HG03060 (cell line): ENCODE measurements around the gene TTLL10.

Experiments
- ATAC-seq: cut with Tn5 transposase; IDR thresholded peaks from one replicate; pipeline ENCODE4 v1.9.1; 2021; ENCODE audit warnings: low read depth, moderate number of reproducible peaks; ENCODE audit not compliant: unreplicated experiment

Gene TTLL10

GRCh38 chr1:1157426-1157913, 16.2 kb upstream of the TTLL10 start:
- ATAC-seq: no peak

DNA sequence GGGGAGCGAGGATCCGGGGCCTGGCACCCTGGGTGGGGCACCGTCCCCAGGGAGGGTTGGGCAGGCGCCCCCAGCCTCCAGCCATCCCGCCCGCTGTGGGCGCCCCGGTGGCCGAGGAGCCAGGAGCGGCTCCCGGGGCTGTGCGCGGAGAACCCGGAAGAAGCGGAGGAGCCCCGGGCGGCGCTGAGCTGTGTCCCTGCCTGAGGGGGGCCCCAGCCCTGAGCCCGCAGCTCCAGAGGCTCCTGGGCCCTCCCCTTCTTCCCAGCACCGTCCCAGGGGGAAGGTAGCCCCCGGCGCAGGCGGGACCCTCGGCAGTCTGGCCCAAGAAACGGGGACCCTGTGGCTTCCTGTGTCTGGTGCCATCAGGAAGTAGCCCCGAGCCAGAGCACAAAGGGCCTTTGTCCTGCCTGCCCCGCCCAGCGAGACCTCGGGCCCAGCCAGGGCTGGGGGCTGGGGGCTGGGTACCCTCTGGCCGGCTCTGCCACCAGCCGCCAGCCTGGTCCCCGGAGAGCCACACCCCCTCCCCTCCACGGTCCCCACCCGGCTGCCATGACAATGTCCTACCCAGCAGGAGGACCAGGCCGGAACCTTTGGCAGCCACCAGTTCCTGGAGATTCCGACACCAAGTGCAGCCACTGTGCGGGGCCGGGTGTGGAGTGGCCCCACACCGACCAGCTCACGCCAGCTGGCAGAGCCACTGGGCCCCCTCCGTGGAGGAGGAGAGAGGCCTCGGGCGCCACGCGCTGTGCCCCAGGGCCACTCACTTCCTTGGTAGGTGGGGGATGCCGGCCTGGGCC, 15.6 kb upstream of the TTLL10 start:
- no peak for ATAC-seq

DNA sequence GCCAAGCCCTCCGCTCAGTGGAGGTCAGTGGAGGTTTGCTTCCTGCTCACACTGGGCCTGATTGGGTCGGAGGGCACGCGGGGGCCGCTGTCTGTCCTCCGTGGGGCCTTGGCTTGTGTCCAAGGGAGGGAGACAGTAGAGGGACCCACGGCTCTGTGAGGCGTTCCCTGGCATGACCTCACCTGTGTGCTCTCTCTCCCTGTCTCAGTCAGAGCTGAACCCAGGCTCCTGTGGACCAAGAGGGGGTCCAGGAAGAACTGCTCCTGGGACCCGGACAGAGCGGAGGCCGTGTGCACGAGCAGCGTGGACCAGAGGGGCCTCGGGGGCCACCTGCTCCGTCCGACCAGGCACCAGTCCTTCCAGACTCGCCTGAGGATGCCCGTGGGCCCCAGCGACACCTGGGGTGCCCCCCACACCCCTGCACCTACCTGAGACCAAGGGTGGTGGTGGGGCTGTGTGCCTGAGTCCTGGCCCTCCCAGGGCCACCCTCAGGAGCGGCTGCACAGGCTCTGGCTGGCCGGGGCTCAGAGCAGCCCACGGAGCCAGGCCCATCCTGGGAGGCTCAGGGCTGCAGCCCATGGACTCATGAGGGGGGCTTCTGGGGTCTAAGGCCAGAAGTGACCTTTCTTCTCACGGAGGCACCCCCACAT, 13.3 kb upstream of the TTLL10 start:
- ATAC-seq: no peak

DNA sequence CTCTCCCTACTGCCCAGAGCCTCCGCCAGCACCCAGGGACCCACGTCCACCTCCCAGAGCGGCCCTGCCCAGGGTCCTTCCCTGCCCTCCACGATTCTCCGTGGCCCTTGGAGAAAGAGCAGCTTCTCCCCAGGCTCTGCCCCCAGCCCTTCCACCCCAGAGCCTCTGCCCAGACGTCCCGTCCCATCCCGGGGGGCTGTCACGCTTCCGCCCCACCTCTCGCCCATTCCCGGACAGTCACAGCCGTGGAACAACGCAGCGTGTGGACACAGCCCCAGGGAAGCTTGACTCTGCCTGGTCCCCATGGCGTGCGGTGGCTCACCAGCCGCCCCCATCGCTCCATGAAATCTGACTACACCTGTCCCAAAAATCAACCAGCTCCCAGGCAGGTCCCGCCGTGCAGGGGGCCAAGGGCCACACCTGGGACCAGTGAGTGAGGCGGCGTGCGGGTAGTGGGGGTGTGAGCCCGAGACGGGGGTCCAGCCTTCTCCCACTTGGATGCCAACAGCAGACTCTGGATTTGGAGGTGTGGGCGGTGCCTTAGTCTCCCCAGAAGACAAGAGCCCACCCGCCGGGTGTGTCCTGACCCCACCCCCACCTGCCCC, 12.5 kb upstream of the TTLL10 start:
- ATAC-seq: no peak

- ATAC-seq: no peak
Measured at GRCh38 chr1:1161683-1162079, 12.0 kb upstream of the TTLL10 start.

GRCh38 chr1:1162597-1163537, 10.8 kb upstream of the TTLL10 start:
- ATAC-seq: no peak

DNA sequence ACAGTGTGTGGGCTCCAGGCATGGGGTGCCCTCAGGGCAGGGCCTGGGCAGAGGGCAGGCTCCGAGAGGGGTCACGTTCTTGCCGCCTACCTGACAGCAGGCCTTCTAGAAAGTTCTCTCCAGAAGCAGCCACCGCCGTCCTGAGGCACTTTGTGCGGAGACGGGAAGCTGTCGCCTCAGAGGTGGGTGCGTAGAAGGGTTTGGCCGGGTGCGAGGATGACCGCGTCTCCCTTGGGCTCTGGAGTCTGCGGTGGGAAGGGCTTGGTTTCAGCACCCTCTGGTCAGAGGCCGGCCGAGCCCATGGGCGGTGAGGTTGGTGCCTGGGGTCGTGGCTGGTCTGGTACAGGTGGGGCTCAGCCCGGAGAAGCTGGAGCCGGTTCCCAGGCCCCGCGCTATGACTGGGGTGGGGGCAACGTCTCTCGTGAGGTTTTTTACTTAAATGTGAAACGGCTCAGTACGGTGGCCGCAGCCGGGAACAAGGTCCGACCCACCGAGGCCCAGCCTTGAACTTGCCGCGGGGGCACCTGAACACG, 10.1 kb upstream of the TTLL10 start:
- no peak for ATAC-seq

DNA sequence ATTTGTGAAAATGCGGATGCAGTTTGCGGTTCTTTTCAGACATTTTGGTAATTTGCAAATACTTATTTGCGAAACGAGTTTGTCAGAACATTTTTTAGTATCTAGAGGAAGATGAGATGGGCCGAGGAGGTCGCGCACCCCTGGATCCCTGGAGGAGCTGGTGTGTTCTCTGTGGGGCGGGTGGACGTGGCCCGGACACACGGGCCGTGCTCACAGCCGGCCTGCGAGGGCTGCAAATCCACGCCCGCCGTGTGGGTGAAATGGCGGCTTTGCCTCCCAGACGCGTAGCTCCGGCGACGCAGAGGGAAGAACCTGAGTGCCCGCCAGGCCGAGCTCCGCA, 9.3 kb upstream of the TTLL10 start:
- no peak for ATAC-seq

DNA sequence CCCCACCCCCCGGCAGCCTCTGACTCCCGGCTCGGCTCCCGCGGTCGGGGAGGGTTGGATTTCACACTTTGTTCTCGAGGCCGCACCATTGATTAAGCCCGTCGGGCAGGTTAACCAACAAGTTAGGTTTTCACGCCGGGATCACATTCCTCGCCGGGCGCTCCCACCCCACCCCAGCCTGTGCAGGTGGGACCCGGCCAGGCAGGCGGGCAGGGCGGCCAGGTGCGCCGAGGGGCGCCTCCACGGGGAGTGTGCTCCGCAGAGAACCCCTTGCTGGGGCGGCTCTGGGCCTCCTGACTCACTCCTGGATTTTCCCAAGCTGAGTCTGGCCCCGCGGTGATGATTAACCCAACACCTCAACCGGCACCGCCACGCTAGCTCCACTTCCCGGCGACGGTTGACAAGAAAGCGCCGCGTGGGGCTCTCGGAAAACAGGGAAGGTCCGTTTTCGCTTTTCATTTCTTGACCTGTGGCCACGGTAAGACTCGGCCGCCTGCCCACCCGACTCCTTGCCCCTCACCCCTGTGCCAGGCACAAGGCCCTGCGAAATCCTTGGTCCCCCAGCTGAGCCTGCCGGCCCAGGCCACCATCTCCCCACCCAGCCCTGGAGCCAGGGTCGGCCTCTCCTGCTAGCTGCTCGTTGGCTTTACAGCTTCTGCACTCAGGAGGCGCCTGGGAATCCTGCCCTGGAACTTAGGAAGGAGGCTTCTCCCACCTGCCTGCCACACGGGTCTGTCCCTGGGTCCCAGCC, 8.8 kb upstream of the TTLL10 start:
- no peak for ATAC-seq

GRCh38 chr1:1165485-1165884, 8.2 kb upstream of the TTLL10 start:
- ATAC-seq: no peak

DNA sequence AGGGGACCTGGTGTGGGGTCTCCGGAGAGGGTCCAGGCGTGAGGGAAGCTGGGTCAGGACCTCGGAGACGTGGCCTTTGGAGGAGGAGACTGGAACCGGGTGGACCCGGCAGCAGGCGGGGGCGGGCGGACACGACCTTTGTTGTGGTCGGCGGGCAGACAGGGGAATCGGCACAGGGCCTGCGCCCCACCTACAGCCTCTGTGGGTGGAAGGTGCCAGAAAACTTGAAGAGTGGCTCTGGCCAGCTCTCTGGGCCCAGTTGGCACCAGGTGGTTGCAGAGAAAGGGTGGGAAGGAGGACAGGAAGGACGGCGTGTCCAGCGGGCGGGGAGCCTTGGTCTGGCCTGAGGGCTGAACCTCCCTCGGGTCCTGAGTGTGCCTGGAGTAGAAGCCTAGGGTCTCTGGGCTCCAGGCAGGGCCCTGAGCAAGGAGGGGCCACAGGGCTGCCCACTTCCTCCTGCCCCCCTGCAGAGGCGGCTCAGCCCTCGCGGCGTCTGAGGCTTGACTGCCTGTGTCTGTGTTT, 7.7 kb upstream of the TTLL10 start:
- no peak for ATAC-seq

DNA sequence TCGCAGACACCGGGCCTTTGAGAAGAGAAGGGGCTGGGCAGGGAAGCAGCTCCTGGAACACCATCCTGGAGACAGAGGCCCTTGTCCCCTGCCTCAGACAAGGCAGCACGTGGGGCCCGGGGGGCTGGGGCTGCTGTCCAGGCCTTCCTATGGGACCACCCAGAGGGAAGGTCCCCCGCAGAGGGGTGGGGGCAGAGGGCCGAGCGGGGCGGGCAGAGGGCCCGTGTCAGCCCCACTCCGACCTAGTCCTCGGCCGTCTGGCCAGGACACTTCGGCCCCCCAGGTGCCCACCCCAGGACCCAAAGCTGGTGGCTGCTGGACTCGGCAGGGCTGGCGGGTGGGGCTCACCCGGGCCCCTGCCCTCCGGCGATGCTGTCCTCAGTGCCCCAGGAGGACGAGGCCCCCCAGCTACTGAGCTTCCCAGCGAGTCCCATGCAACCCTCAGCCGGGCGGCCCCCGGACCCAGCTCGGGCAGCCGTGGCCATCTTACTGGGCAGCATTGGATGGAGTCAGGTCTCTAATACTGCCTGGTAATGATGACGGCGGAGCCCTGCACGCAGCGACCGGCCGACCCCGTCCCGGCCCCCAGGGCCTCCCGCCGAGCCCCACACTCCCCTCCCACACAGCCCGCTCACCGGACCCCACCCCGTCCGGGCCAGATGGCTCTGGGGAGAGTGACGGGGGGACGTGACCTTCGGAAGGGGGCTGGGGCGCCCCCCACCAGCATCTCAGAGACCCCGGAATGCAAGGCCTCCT, 6.9 kb upstream of the TTLL10 start:
- ATAC-seq: no peak

DNA sequence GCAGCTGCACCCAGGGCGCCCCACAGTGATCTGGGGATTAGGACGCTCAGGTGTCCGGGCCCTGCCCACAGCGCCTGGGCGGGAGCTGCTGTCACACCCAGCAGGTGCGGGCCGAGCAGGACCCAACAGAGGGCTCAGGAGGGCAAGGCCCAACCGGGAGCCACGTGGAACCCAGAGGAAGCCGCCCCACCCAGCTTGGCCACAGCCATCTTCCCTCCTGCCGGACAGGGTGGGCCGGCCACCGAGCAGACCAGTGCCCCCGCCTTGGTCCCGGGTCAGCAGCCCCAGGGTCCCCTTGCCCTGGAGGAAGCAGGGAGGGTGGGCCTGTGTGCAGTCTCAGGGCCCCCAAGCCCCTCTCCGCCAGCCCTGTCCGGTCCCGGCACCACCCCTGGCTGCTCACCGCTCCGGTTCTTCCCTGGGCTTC, 6.3 kb upstream of the TTLL10 start:
- ATAC-seq: no peak

DNA sequence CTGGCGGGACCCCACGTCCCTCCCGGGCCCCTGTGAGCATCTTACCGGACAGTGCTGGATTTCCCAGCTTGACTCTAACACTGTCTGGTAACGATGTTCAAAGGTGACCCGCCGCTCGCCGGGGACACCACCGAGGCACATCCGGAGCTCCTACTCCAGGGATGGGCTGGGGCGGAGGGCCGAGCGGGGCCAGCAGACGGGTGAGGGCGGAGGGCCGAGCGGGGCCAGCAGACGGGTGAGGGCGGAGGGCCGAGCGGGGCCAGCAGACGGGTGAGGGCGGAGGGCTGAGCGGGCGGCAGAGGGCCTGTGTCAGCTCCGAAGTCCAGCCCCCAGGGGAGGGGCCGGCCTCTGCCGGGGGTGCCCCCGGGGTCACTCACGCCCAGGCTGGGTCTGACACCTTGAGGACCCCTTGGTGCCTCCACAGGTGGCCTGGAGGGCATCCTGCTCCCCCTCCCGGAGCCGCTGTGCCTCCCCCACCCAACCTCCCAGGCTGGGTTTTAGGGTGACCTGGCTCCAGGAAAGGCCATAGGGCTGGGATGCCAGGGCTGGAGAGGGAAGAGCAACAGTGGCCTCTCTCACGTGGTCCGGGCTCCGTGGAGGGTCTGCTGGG, 5.7 kb upstream of the TTLL10 start:
- ATAC-seq: no peak

DNA sequence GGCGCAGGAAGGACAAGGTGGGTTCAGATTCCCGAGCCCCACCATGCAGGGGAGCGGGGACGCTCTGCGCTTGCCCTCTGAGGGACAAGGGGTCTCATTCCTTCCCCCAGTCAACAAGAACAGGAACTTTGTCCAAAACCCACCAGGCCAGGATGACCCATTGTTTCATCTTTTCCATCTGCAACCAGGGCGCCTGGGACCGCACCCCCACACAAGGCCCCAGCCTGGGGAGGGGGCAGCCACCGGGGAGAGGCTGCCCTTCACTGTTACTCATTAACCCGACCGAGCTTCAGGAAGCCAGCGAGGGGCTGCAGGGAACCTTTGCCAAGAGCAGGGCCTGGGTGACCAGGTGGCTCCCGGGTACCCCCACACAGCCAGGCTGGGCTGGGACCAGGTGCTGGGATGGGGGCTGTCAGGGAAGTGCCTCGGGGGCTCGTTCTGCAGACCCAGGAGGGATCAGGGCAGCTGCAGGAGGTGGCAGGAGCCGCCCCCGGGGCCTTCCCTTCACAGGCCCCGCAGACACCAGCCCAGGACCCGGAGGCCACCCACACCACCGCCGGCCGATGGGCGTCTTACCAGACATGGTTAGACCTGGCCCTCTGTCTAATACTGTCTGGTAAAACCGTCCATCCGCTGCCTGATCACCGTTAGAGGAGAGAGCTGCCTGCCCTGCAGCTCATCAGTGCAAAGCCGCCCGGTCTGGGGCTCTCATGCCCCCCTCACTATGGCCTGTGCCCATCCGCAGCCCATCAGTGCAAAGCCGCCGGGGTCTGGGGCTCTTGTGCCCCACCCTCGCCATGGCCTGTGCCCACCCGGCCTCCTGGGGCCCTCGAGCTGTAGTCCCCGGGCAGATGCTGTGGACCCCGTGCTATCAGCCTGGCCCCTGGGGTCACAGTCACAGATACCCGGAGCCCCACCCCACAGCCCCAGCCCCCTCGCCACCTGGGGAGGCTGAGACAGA, 4.9 kb upstream of the TTLL10 start:
- no peak for ATAC-seq

DNA sequence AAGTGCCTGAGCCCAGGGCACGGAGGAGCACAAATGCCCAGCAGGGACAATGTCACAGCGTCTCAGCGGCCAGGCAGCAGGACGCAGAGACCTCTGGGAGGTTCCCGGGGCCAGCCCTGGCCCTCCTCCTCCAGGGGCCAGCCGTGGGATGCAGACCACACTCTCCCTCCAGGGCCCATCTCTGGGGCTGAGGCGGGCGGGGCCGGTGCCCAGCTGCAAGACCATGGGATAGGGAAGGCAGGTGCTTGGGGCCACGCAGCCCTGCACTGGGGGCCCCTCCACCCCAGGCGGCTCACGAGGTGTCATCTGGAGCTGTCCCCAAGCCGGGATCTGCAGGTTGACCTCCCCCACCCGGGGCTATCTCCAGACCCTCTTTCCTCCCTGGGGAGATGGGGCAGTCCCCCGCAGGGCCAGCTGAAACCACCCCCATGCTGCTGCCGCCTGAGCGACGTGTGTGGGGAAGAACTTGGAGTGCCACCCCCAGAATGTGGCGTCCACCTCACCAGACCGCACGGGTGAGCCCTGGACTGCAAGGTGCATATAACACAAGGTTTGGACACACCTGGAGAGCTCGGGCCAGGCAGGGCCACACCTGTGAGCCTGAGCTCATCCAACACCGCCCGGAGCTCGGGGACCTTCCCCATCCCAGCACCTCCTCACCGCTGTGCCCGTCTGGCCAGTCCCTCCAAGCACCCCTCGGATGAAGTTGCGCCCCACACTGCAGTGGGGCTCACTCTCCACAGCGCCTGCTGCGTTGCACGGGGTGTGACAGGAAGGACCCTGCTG, 4.1 kb upstream of the TTLL10 start:
- no peak for ATAC-seq
